Measurements from ENCODE around the gene SHISAL1.
A peak's percentile ranks its signal among the peaks of the same experiment; 100 is the strongest.

DNA sequence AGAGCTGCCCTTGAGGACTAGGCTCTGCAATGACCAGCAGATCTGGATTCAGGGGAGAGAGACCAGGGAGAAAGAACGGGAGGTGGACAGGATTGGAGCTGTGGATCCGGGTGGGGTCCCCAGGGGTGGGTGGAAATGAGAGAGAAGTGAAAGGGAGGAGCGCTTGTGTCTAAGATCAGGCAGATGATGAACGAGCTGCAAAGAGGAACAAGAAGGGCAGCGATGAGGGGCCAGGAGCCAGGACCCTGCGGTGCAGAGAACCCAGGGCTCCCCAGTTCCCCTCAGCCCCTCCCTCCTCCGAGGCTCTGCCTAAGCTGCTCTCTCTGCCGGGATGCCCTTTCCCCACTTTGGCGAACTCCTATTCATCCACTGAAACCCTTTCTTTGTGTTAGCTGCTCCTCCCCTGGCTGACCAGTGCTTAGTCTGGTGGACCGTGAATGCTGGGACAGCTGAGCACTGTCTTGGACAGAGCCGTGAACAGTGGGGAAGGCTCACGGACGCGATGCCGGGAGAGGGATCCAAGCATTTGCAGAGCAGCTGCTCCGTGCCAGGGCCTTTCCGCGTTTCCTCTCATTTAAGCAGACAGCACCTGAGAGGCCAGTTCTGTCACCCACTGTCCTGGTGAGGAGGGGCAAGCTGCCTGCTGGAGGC lies 35.9 kb downstream of the SHISAL1 start:
- peak; percentile 92 for TF ChIP-seq ZFP3 (CRISPR knock-in tag; IDR thresholded peaks at IDR 0.05)
- no peak for TF ChIP-seq ZFP30 (CRISPR knock-in tag; IDR thresholded peaks at IDR 0.05)
- TF ChIP-seq PATZ1 (CRISPR knock-in tag; IDR thresholded peaks at IDR 0.05; ENCODE audit: borderline replicate concordance): no peak
- TF ChIP-seq CREB5 (CRISPR knock-in tag; IDR thresholded peaks at IDR 0.05; ENCODE audit: low read depth): no peak
- TF ChIP-seq SNAI2 (CRISPR knock-in tag; IDR thresholded peaks at IDR 0.05): no peak
- TF ChIP-seq ESRRG (CRISPR knock-in tag; IDR thresholded peaks at IDR 0.05): no peak
- no peak for TF ChIP-seq RARB (CRISPR knock-in tag; IDR thresholded peaks at IDR 0.05)
- no peak for TF ChIP-seq ZNF70 (CRISPR knock-in tag; IDR thresholded peaks at IDR 0.05)
- TF ChIP-seq CSDC2 (CRISPR knock-in tag; IDR thresholded peaks at IDR 0.05): no peak
